ENCODE data around the gene SLC2A13.
"Not testable (repeated sequence)": the region's sequence is repeated elsewhere in the genome, so short reads cannot be mapped to it uniquely, and the experiment has no call there.

The SLC2A13 gene

GRCh38 chr12:40105265-40105514 lies 691 bp downstream of the SLC2A13 start:
- no peak for DNase-seq (ENCODE audit: low read depth, low spot score)

- DNase-seq (ENCODE audit: low read depth, low spot score): no peak
These were observed 1.2 kb downstream of the SLC2A13 start for GRCh38 chr12:40104461-40105264.

- no peak for DNase-seq (ENCODE audit: low read depth, low spot score)
These were observed 2.8 kb downstream of the SLC2A13 start for GRCh38 chr12:40103043-40103442.

- DNase-seq (ENCODE audit: low read depth, low spot score): no peak
These were observed 4.1 kb downstream of the SLC2A13 start for GRCh38 chr12:40101747-40102146.

GRCh38 chr12:40099423-40099853 lies 6.4 kb downstream of the SLC2A13 start:
- DNase-seq (ENCODE audit: low read depth, low spot score): no peak

GRCh38 chr12:40098406-40099145 lies 7.3 kb downstream of the SLC2A13 start:
- DNase-seq (ENCODE audit: low read depth, low spot score): no peak

- no peak for DNase-seq (ENCODE audit: low read depth, low spot score)
These were observed 12.4 kb downstream of the SLC2A13 start for GRCh38 chr12:40093512-40093911.

GRCh38 chr12:40086471-40086870 lies 19.4 kb downstream of the SLC2A13 start:
- DNase-seq (ENCODE audit: low read depth, low spot score): no peak

- no peak for DNase-seq (ENCODE audit: low read depth, low spot score)
These were observed 27.6 kb downstream of the SLC2A13 start for GRCh38 chr12:40078266-40078665.

GRCh38 chr12:40075458-40075857 lies 30.4 kb downstream of the SLC2A13 start:
- no peak for DNase-seq (ENCODE audit: low read depth, low spot score)

- no peak for DNase-seq (ENCODE audit: low read depth, low spot score)
These were observed 37.5 kb downstream of the SLC2A13 start for GRCh38 chr12:40068416-40068815.

GRCh38 chr12:40065636-40066035 lies 40.2 kb downstream of the SLC2A13 start:
- no peak for DNase-seq (ENCODE audit: low read depth, low spot score)

- no peak for DNase-seq (ENCODE audit: low read depth, low spot score)
These were observed 42.5 kb downstream of the SLC2A13 start for GRCh38 chr12:40063414-40063813.

- no peak for DNase-seq (ENCODE audit: low read depth, low spot score)
These were observed 47.1 kb downstream of the SLC2A13 start for GRCh38 chr12:40058721-40059190.

GRCh38 chr12:40056373-40056772 lies 49.5 kb downstream of the SLC2A13 start:
- no peak for DNase-seq (ENCODE audit: low read depth, low spot score)

GRCh38 chr12:40055776-40056175 lies 50.1 kb downstream of the SLC2A13 start:
- DNase-seq (ENCODE audit: low read depth, low spot score): no peak

- no peak for DNase-seq (ENCODE audit: low read depth, low spot score)
These were observed 50.7 kb downstream of the SLC2A13 start for GRCh38 chr12:40055228-40055579.

- no peak for DNase-seq (ENCODE audit: low read depth, low spot score)
These were observed 51.2 kb downstream of the SLC2A13 start for GRCh38 chr12:40054555-40055227.

GRCh38 chr12:40049268-40049667 lies 56.6 kb downstream of the SLC2A13 start:
- DNase-seq (ENCODE audit: low read depth, low spot score): no peak

- not testable (repeated sequence) for DNase-seq (ENCODE audit: low read depth, low spot score)
These were observed 58.9 kb downstream of the SLC2A13 start for GRCh38 chr12:40047002-40047401.

- DNase-seq (ENCODE audit: low read depth, low spot score): no peak
These were observed 60.2 kb downstream of the SLC2A13 start for GRCh38 chr12:40045656-40046055.

- DNase-seq (ENCODE audit: low read depth, low spot score): no peak
These were observed 61.5 kb downstream of the SLC2A13 start for GRCh38 chr12:40044396-40044795.

GRCh38 chr12:40039598-40039997 lies 66.3 kb downstream of the SLC2A13 start:
- no peak for DNase-seq (ENCODE audit: low read depth, low spot score)

Measured in iPS DF 19.7 (cell line).